Superior temporal gyrus (tissue), 1 donor: ENCODE data around the gene PTPRM.

Experiments
- DNase-seq: peaks from one replicate; pipeline ENCODE4 v3.0.0-alpha.2; 2016; ENCODE audit errors: extremely low spot score

Gene PTPRM

GRCh38 chr18:7668392-7668791, 101.3 kb downstream of the PTPRM start:
- no peak for DNase-seq

GRCh38 chr18:7669361-7669760, 102.2 kb downstream of the PTPRM start:
- no peak for DNase-seq

GRCh38 chr18:7671105-7671504, 104.0 kb downstream of the PTPRM start:
- DNase-seq = no peak

- no peak for DNase-seq
These were observed 109.2 kb downstream of the PTPRM start for GRCh38 chr18:7676253-7676873.

GRCh38 chr18:7677001-7677400, 109.9 kb downstream of the PTPRM start:
- no peak for DNase-seq

GRCh38 chr18:7677424-7677823, 110.3 kb downstream of the PTPRM start:
- no peak for DNase-seq

GRCh38 chr18:7678389-7678788, 111.3 kb downstream of the PTPRM start:
- no peak for DNase-seq

GRCh38 chr18:7678801-7679200, 111.7 kb downstream of the PTPRM start:
- DNase-seq = no peak

GRCh38 chr18:7681298-7681697, 114.2 kb downstream of the PTPRM start:
- DNase-seq = no peak

- DNase-seq = no peak
These were observed 115.2 kb downstream of the PTPRM start for GRCh38 chr18:7682321-7682720.

- no peak for DNase-seq
These were observed 116.6 kb downstream of the PTPRM start for GRCh38 chr18:7683753-7684152.

- no peak for DNase-seq
These were observed 117.2 kb downstream of the PTPRM start for GRCh38 chr18:7684357-7684756.

- no peak for DNase-seq
These were observed 117.8 kb downstream of the PTPRM start for GRCh38 chr18:7684966-7685365.

- no peak for DNase-seq
These were observed 119.2 kb downstream of the PTPRM start for GRCh38 chr18:7686278-7686677.

- DNase-seq = no peak
These were observed 121.5 kb downstream of the PTPRM start for GRCh38 chr18:7688580-7688979.

- no peak for DNase-seq
These were observed 124.1 kb downstream of the PTPRM start for GRCh38 chr18:7691206-7691605.

- no peak for DNase-seq
These were observed 129.7 kb downstream of the PTPRM start for GRCh38 chr18:7696780-7697179.

GRCh38 chr18:7697306-7697705, 130.2 kb downstream of the PTPRM start:
- DNase-seq = no peak

- DNase-seq = no peak
These were observed 144.4 kb downstream of the PTPRM start for GRCh38 chr18:7711495-7711894.

GRCh38 chr18:7720395-7720794, 153.3 kb downstream of the PTPRM start:
- no peak for DNase-seq

- DNase-seq = no peak
These were observed 154.4 kb downstream of the PTPRM start for GRCh38 chr18:7721532-7721931.

- DNase-seq = no peak
These were observed 155.8 kb downstream of the PTPRM start for GRCh38 chr18:7722955-7723354.

GRCh38 chr18:7723558-7723957, 156.4 kb downstream of the PTPRM start:
- no peak for DNase-seq

GRCh38 chr18:7725473-7725872, 158.4 kb downstream of the PTPRM start:
- DNase-seq = no peak
